Ascending aorta (tissue), 2 donors: ENCODE data around the gene CHCHD6. TPM values are rescaled to one million over a fixed set of nuclear protein-coding genes. Genes with fewer than 3 reads are reported as not detected.

Source experiments
- DNase-seq, 2 donors: peaks; one replicate each; pipeline ENCODE4 v3.0.0-alpha.2; 2019; ENCODE audit warnings: low spot score in 2 of 2
- H3K27ac ChIP-seq, 2 donors: fragments of 200-600 bp; sonication (generic); one replicate each; pipeline ENCODE4 v1.5.1; 2016 to 2017; ENCODE audit warnings: mild to moderate bottlenecking in 1 of 2
- H3K27me3 ChIP-seq: fragments of 200-600 bp; sonication (generic); one replicate; pipeline ENCODE4 v1.5.1; 2017
- H3K36me3 ChIP-seq, 2 donors: fragments of 200-600 bp; sonication (generic); one replicate each; pipeline ENCODE4 v1.5.1; 2016
- H3K4me1 ChIP-seq, 2 donors: fragments of 200-600 bp; sonication (generic); one replicate each; pipeline ENCODE4 v1.5.1; 2016 to 2017; ENCODE audit warnings: mild to moderate bottlenecking in 1 of 2
- H3K4me3 ChIP-seq, 2 donors: fragments of 200-600 bp; sonication (generic); one replicate each; pipeline ENCODE4 v1.5.1; 2016 to 2017; ENCODE audit warnings: mild to moderate bottlenecking in 1 of 2
- H3K9me3 ChIP-seq, 2 donors: fragments of 200-600 bp; sonication (generic); one replicate each; pipeline ENCODE4 v1.5.1; 2016
- CTCF ChIP-seq, 3 experiments: fragments of 200-600 bp in 2 of 3; fragments of 450-650 bp in 1 of 3; sonication (generic) in 2 of 3; IDR thresholded peaks; one replicate each; pipeline ENCODE4 v1.5.1; 2016 to 2019; ENCODE audit warnings: antibody characterized with exemption in 3 of 3, mild to moderate bottlenecking in 1 of 3, moderate library complexity in 1 of 3
- intact Hi-C: fragments of 100-400 bp; cut with DNase I; formaldehyde crosslinking; loops from one replicate; pipeline ENCODE4 v1.15.1; 2023
- total RNA-seq: library from RNA; depleted of rRNA; stranded (reverse); fragments of >200 nt; gene quantifications from one replicate; pipeline ENCODE4 v1.1.0, GENCODE V29; 2016

Gene CHCHD6
- total RNA-seq, 1 donor from 2014 or later = 1.2 TPM

GRCh38 chr3:126889276-126890201 is 185.5 kb downstream of the CHCHD6 start:
- Histone ChIP-seq H3K36me3 (peaks cover 0 to 5% of the 10 kb centered on the region in 2 donors), H3K9me3 (no peaks in the 10 kb centered on the region), H3K4me1 (no peaks in the 10 kb centered on the region), H3K4me3 (no peak overlapping the region), H3K27me3 (no peaks in the 10 kb centered on the region), H3K27ac (no peak overlapping the region)
- no peak for TF ChIP-seq CTCF (IDR thresholded peaks at IDR 0.05)
- intact Hi-C loops = no loop called here
- DNase-seq = no peak

GRCh38 chr3:126891141-126891540 is 187.1 kb downstream of the CHCHD6 start:
- Histone ChIP-seq H3K4me1 (peaks cover 4 to 11% of the 10 kb centered on the region in 2 donors), H3K27me3 (no peaks in the 10 kb centered on the region), H3K36me3 (peaks cover 0 to 5% of the 10 kb centered on the region in 2 donors), H3K9me3 (no peaks in the 10 kb centered on the region), H3K4me3 (no peak overlapping the region), H3K27ac (no peak overlapping the region)
- TF ChIP-seq CTCF (IDR thresholded peaks at IDR 0.05) = no peak
- intact Hi-C loops = no loop called here
- DNase-seq = no peak

GRCh38 chr3:126891791-126892190 is 187.8 kb downstream of the CHCHD6 start:
- peaks cover 8 to 15% of the 10 kb centered on the region in 2 donors for H3K4me1 ChIP-seq
- intact Hi-C loops = no loop called here
- H3K36me3 ChIP-seq = peaks cover 0 to 5% of the 10 kb centered on the region in 2 donors
- no peak for TF ChIP-seq CTCF (IDR thresholded peaks at IDR 0.05)
- H3K27ac ChIP-seq = no peak overlapping the region
- no peaks in the 10 kb centered on the region for H3K27me3 ChIP-seq
- no peaks in the 10 kb centered on the region for H3K9me3 ChIP-seq
- DNase-seq = no peak
- H3K4me3 ChIP-seq = no peak overlapping the region

GRCh38 chr3:126893651-126894050 is 189.6 kb downstream of the CHCHD6 start:
- Histone ChIP-seq H3K4me3 (no peak overlapping the region), H3K4me1 (peaks cover 8 to 15% of the 10 kb centered on the region in 2 donors), H3K27me3 (no peaks in the 10 kb centered on the region), H3K36me3 (peaks cover 0 to 4% of the 10 kb centered on the region in 2 donors), H3K27ac (no peak overlapping the region), H3K9me3 (no peaks in the 10 kb centered on the region)
- no peak for DNase-seq
- TF ChIP-seq CTCF (IDR thresholded peaks at IDR 0.05) = no peak
- intact Hi-C loops = no loop called here

- H3K36me3 ChIP-seq = no peaks in the 10 kb centered on the region
- DNase-seq = no peak
- peaks cover 8 to 15% of the 10 kb centered on the region in 2 donors for H3K4me1 ChIP-seq
- no peak overlapping the region for H3K27ac ChIP-seq
- no peaks in the 10 kb centered on the region for H3K27me3 ChIP-seq
- no peak overlapping the region for H3K4me3 ChIP-seq
- no peaks in the 10 kb centered on the region for H3K9me3 ChIP-seq
- intact Hi-C loops = no loop called here
- no peak for TF ChIP-seq CTCF (IDR thresholded peaks at IDR 0.05)
Observed at GRCh38 chr3:126894475-126894874, 190.4 kb downstream of the CHCHD6 start.
